OCI-LY3 (cell line): Measurements from ENCODE around the gene CIITA.

Source experiments
- H2AFZ ChIP-seq: fragments of 200-600, 300-600 bp; shearing (Covaris generic); 2 replicates; pipeline ENCODE4 v1.6.0; 2014; ENCODE audit warnings: antibody characterized with exemption, low read depth, low read length
- H3K27ac ChIP-seq: fragments of 200-600, 300-600 bp; sonication (generic); 2 replicates; pipeline ENCODE4 v1.5.1; 2014; ENCODE audit warnings: mild to moderate bottlenecking, low read length, moderate library complexity, mixed read lengths
- H3K27me3 ChIP-seq: fragments of 200-600, 300-600 bp; sonication (generic); 2 replicates; pipeline ENCODE4 v1.6.1; 2014; ENCODE audit warnings: low read depth, low read length, mixed read lengths
- H3K36me3 ChIP-seq: fragments of 200-600, 300-600 bp; sonication (generic); replicated peaks from 2 replicates; pipeline ENCODE3; 2014; ENCODE audit warnings: low read depth, low read length, mixed read lengths
- H3K4me1 ChIP-seq: fragments of 300-600, 200-600 bp; sonication (generic); 2 replicates; pipeline ENCODE4 v1.6.1; 2014; ENCODE audit warnings: low read length, mixed read lengths
- H3K4me2 ChIP-seq: fragments of 200-600, 300-600 bp; sonication (generic); 2 replicates; pipeline ENCODE4 v1.6.1; 2014; ENCODE audit warnings: low read length, mixed read lengths
- H3K4me3 ChIP-seq: fragments of 300-600, 200-600 bp; sonication (generic); 2 replicates; pipeline ENCODE4 v1.5.1; 2014; ENCODE audit warnings: antibody characterized with exemption, mild to moderate bottlenecking, low read length, moderate library complexity
- H3K79me2 ChIP-seq: fragments of 300-600, 200-600 bp; shearing (Covaris generic); 2 replicates; pipeline ENCODE4 v1.6.1; 2014; ENCODE audit warnings: mild to moderate bottlenecking, low read length, mixed read lengths
- H3K9ac ChIP-seq: fragments of 300-600, 200-600 bp; shearing (Covaris generic); 2 replicates; pipeline ENCODE4 v1.6.0; 2014; ENCODE audit warnings: mild to moderate bottlenecking, low read length, moderate library complexity
- H3K9me3 ChIP-seq: fragments of 200-600, 300-600 bp; shearing (Covaris generic); 2 replicates; pipeline ENCODE4 v1.6.1; 2014; ENCODE audit warnings: low read length, mixed read lengths; ENCODE audit not compliant: insufficient read depth
- H4K20me1 ChIP-seq: fragments of 200-600, 300-600 bp; sonication (generic); 2 replicates; pipeline ENCODE4 v1.6.1; 2016; ENCODE audit warnings: low read length, mixed read lengths; ENCODE audit not compliant: insufficient read depth
- CTCF ChIP-seq: fragments of 200-600, 300-600 bp; sonication (generic); IDR thresholded peaks from 2 replicates; pipeline ENCODE4 v1.5.1; 2014; ENCODE audit warnings: antibody characterized with exemption, low read length, low read depth
- EZH2phosphoT487 ChIP-seq: fragments of 200-600 bp; shearing (Covaris generic); IDR thresholded peaks from 2 replicates; pipeline ENCODE4 v1.6.1; 2018; ENCODE audit warnings: antibody characterized with exemption, mixed run types, low read depth

The CIITA gene

DNA sequence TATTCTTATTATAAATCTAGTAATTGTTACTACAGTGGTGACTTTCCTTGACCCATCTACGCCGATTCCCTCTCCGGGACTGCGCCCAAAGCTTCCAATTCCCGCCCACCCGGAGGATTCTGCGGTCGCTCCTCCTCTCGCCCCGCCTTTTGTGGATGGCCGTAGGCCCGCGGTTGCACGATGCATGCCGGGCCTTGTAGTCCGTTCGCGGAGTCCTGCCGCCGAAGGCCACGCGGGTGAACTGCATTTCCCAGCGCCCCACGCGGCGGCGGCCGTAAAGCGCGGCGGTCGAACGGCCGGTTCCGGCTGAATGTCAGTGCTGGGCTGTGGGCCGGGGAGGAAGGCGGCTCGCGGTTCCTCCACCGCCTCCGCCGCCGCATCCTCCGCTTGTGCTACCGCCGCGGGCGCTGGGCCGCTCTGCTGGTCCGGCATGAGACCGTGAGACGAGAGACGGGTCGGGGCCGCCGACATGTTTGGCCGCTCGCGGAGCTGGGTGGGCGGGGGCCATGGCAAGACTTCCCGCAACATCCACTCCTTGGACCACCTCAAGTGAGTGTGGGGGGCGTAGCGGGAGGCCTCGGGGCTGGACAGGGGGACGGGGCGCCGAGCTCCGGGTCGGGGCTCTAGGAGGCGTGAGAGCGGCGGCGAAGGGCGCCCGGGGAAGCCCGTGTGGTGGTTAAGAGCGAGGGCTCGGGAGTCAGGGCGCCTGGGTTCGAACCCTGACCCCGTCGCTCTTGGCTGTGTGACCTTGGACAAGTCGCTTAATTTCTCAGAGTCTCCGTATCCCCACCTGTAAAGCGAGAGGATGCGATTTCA is 67.5 kb downstream of the CIITA start, which contains the start of gene CLEC16A:
Gene CLEC16A (plus strand): TSS at position 316 of the 816 bp plus-strand sequence. CDS start 154 bp downstream, at position 470.
- H3K27ac ChIP-seq, result no peak within 1 kb of the TSS

GRCh38 chr16:10945065-10945787 is 68.2 kb downstream of the CIITA start:
- Histone ChIP-seq H4K20me1 (peaks cover 10% of the 10 kb centered on the region), H3K4me1 (peaks cover 50% of the 10 kb centered on the region), H3K4me3 (peak overlapping the region; percentile 76), H3K79me2 (peaks cover 53% of the 10 kb centered on the region), H3K4me2 (peak overlapping the region; percentile 78), H3K9ac (peak overlapping the region; percentile 56), H3K36me3 (peaks cover 1% of the 10 kb centered on the region), H3K27ac (no peak overlapping the region), H3K27me3 (0 out of 2 replicates have a peak, but pooled peaks cover under 1% of the 10 kb centered on the region), H3K9me3 (no peaks in the 10 kb centered on the region), H2AFZ (no peak overlapping the region)
- TF ChIP-seq EZH2phosphoT487 (no peak), CTCF (no peak)

More for the DNA sequence above, 67.5 kb downstream of the CIITA start, which contains the start of gene CLEC16A:
- H2AFZ ChIP-seq, result no peak within 1 kb of the TSS
- H3K4me1 ChIP-seq, result peaks cover 50% of the 10 kb centered on the region
- H3K4me2 ChIP-seq, result peak within 1 kb of the TSS; percentile 78
- no peaks in the 10 kb centered on the region for H3K27me3 ChIP-seq
- H3K4me3 ChIP-seq, result peak within 1 kb of the TSS; percentile 76
- H3K79me2 ChIP-seq, result peaks cover 56% of the 10 kb centered on the region
- H3K36me3 ChIP-seq, result peaks cover 9% of the 10 kb centered on the region
- H4K20me1 ChIP-seq, result peaks cover 17% of the 10 kb centered on the region
- no peaks in the 10 kb centered on the region for H3K9me3 ChIP-seq
- TF ChIP-seq EZH2phosphoT487 (no peak), CTCF (no peak)
- H3K9ac ChIP-seq, result peak within 1 kb of the TSS; percentile 56

DNA sequence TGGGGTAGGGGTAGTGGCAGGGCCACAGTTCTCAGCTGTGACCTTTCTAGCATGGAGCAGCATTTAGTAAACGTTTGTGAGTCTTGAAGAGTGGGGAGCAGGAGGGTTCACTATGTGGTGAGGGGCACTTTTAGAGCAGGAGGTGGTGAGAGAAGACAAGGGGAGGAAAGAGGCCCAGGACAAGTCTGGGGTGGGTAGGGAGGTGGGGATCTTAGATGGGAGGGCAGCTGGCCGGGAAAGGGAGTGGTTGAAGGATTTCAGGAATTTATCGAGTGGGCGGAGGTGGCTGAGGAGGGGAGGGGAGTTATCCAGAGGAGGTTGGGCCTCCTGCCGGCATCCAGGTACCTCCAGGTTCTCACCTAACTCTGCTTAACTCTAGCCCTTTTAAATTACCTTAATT is 69.3 kb downstream of the CIITA start:
- Histone ChIP-seq H3K36me3 (no peaks in the 10 kb centered on the region), H2AFZ (no peak overlapping the region), H3K27me3 (0 out of 2 replicates have a peak, but pooled peaks cover 3% of the 10 kb centered on the region), H3K4me3 (no peak overlapping the region), H3K9ac (no peak overlapping the region), H3K4me1 (peaks cover 49% of the 10 kb centered on the region), H3K79me2 (peaks cover 53% of the 10 kb centered on the region), H3K9me3 (no peaks in the 10 kb centered on the region), H3K4me2 (no peak overlapping the region), H4K20me1 (no peaks in the 10 kb centered on the region), H3K27ac (no peak overlapping the region)
- TF ChIP-seq CTCF, result no peak
- TF ChIP-seq EZH2phosphoT487, result no peak

- Histone ChIP-seq H4K20me1 (no peaks in the 10 kb centered on the region), H3K27ac (no peak overlapping the region), H2AFZ (no peak overlapping the region), H3K4me3 (no peak overlapping the region), H3K27me3 (0 out of 2 replicates have a peak, but pooled peaks cover 3% of the 10 kb centered on the region), H3K9ac (no peak overlapping the region), H3K4me2 (no peak overlapping the region), H3K36me3 (no peaks in the 10 kb centered on the region), H3K79me2 (peaks cover 57% of the 10 kb centered on the region), H3K4me1 (peaks cover 55% of the 10 kb centered on the region), H3K9me3 (no peaks in the 10 kb centered on the region)
- TF ChIP-seq EZH2phosphoT487 (no peak), CTCF (no peak)
These were observed 70.3 kb downstream of the CIITA start for GRCh38 chr16:10947211-10947787.
